ENCODE results near the gene AHCTF1.

AHCTF1 gene

DNA sequence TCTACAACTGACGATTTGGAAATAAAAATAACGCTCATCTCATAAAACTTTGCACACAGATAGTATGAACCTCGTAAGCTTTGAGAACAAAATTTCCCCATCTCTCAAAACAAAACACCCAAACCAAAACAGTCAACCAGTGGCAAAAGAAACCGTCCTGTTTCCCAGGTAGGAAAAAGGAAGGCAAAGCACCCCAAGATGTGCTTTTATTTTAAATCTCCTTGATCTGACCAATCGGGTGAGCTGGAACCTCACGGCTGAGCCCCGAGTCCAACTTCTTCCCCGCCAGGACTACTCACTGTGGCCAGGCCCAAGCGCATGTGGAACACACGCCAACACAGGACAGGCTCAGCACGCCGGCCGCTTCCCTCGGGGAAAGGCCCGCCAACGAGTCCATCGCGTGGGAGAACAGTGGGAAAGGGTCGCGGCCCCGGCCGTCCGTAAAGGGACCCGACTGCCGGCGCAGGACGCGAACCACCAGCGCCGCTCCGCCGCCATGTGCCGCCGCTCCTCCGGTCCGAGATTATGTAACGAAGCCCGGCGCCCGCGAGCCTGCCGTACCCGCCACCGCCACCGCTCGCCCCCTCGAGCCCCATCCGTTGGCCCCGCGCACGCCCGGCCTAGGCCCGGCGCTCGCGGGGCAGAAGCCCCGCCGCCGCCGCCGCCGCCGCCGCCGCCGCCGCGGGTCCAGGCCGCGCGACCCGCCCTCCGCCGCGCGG is 759 bp downstream of the AHCTF1 start:
- peak overlapping the region; percentile 95 to 98 for H3K27ac ChIP-seq
- H3K36me3 ChIP-seq = peaks cover 0 to 9% (median 5%) of the 10 kb centered on the region in 3 donors
- H3K9me3 ChIP-seq = no peaks in the 10 kb centered on the region
- TF ChIP-seq, protein P1, sequence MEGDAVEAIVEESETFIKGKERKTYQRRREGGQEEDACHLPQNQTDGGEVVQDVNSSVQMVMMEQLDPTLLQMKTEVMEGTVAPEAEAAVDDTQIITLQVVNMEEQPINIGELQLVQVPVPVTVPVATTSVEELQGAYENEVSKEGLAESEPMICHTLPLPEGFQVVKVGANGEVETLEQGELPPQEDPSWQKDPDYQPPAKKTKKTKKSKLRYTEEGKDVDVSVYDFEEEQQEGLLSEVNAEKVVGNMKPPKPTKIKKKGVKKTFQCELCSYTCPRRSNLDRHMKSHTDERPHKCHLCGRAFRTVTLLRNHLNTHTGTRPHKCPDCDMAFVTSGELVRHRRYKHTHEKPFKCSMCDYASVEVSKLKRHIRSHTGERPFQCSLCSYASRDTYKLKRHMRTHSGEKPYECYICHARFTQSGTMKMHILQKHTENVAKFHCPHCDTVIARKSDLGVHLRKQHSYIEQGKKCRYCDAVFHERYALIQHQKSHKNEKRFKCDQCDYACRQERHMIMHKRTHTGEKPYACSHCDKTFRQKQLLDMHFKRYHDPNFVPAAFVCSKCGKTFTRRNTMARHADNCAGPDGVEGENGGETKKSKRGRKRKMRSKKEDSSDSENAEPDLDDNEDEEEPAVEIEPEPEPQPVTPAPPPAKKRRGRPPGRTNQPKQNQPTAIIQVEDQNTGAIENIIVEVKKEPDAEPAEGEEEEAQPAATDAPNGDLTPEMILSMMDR (IDR thresholded peaks at IDR 0.05) = peak in 1 of 2 experiments; percentile 13
- peaks cover 0 to 46% (median 18%) of the 10 kb centered on the region in 4 donors for H3K4me1 ChIP-seq
- peak; percentile 64 to 79 for DNase-seq
- peak overlapping the region; percentile 95 to 99 for H3K4me3 ChIP-seq
- intact Hi-C loops (cut with DNase I; ENCODE audit: low total_unique reads) = loop anchor here (10.0 kb wide), 2 partner anchors 174 to 274 kb away; partner anchors contain the start of gene ZNF669
- no peaks in the 10 kb centered on the region for H3K27me3 ChIP-seq

DNA sequence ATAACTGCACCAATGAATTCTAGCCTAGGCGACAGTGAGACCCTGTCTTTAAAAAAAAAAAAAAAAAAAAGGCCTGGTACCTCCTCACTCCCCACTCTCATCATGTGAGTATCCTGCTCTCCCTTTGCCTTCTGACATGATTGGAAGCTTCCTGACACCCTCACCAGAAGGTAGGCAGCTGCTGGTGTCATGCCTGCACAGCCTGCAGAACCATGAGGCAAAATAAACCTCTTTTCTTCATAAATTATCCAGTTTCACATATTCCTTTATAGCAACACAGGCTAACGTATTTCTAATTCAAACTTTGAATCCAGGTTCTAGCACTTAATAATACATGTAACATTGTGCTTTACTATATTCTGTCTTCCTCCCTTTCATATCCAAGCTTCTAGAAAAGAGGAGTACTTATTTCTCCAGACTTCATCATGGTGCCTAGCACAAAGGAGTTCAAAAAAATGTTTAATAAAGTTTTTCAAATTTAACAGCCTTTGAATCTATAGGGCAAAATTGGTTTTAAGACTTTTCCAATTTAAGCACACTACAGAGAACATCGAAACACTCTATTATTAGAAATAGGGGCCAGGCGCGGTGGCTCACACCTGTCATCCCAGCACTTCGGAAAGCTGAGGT is 5.6 kb downstream of the AHCTF1 start:
- Histone ChIP-seq H3K4me3 (no peak overlapping the region), H3K27ac (no peak overlapping the region), H3K36me3 (peaks cover 0 to 13% (median 5%) of the 10 kb centered on the region in 3 donors), H3K4me1 (peaks cover 0 to 82% (median 30%) of the 10 kb centered on the region in 4 donors), H3K27me3 (no peaks in the 10 kb centered on the region), H3K9me3 (no peaks in the 10 kb centered on the region)
- intact Hi-C loops (cut with DNase I; ENCODE audit: low total_unique reads) = loop anchor here (5.0 kb wide), 1 partner anchor 406 kb away; the partner anchor contains the start of gene ZNF496
- TF ChIP-seq, protein P1 (IDR thresholded peaks at IDR 0.05) = no peak
- DNase-seq = no peak

DNA sequence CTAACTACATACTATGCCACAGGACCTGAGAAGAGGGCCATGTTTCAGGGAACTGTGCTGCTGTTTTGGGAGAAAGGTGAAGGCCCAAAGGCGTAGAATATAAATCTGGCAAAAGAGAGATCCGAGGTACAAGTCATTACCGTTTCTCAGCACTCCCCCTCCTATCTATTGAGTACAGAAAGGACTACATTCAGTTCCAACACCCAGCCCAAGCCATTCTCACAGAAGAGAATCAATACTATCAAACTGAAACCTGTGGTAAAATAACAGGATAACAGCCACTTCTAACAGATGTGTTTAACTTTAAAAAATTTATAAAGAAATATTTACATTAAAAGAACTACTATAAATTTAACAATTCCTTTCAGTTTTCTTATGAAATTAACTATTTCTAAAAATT is 7.8 kb downstream of the AHCTF1 start:
- peaks cover 0 to 82% (median 15%) of the 10 kb centered on the region in 4 donors for H3K4me1 ChIP-seq
- no peak overlapping the region for H3K4me3 ChIP-seq
- intact Hi-C loops (cut with DNase I; ENCODE audit: low total_unique reads) = no loop called here
- H3K9me3 ChIP-seq = no peaks in the 10 kb centered on the region
- TF ChIP-seq, protein P1 (IDR thresholded peaks at IDR 0.05) = no peak
- peaks cover 0 to 11% (median 8%) of the 10 kb centered on the region in 3 donors for H3K36me3 ChIP-seq
- no peak overlapping the region for H3K27ac ChIP-seq
- DNase-seq = no peak
- no peaks in the 10 kb centered on the region for H3K27me3 ChIP-seq

DNA sequence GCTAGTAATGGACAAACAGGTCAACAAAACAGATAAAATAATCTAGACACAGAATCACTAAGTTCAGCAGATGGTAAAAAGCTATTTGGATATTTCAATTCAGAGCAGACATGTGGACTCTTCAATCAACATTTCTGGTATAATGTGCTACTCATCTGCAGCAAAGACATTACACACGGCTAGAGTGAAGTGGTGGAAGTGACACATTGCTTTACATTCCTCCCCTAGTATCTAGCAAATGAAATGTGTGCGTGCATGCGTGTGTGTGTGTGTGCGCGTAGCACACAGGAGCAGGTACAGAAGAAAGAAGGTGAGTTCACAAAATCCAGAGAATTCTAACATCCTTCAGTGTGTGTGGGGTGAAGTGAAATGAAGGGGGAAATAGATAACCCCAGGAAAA is 8.3 kb downstream of the AHCTF1 start:
- Histone ChIP-seq H3K4me3 (no peak overlapping the region), H3K36me3 (peaks cover 0 to 12% (median 6%) of the 10 kb centered on the region in 3 donors), H3K27ac (no peak overlapping the region), H3K27me3 (no peaks in the 10 kb centered on the region), H3K9me3 (no peaks in the 10 kb centered on the region), H3K4me1 (peaks cover 0 to 82% (median 12%) of the 10 kb centered on the region in 4 donors)
- no peak for DNase-seq
- intact Hi-C loops (cut with DNase I; ENCODE audit: low total_unique reads) = no loop called here
- TF ChIP-seq, protein P1 (IDR thresholded peaks at IDR 0.05) = no peak

DNA sequence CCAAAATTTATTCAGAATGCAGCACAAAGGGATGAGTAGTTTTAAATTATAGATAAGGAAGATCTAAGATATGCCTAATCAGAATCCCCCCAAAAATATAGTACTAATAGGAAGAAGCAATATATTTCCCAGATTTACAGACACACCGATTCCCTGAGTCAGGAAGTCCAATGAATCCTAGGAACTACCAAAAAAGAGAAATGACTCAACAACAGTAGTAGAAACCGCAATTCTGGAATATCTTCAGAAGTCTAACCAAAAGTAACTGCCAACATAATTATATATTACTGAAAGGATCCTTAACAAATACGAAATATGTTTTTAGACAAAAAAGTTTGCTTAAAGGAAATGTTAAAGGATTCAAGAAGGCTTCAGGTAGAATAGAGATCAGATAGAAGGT is 10.3 kb downstream of the AHCTF1 start:
- Histone ChIP-seq H3K27ac (no peak overlapping the region), H3K4me1 (peaks cover 0 to 66% (median 12%) of the 10 kb centered on the region in 4 donors)

More for the DNA sequence above, 10.3 kb downstream of the AHCTF1 start:
- intact Hi-C loops (cut with DNase I; ENCODE audit: low total_unique reads) = no loop called here
- TF ChIP-seq, protein P1 (IDR thresholded peaks at IDR 0.05) = no peak
- DNase-seq = no peak
- H3K9me3 ChIP-seq = no peaks in the 10 kb centered on the region
- H3K4me3 ChIP-seq = no peak overlapping the region
- H3K36me3 ChIP-seq = peaks cover 0 to 14% (median 12%) of the 10 kb centered on the region in 3 donors
- no peaks in the 10 kb centered on the region for H3K27me3 ChIP-seq

Measured in tibial artery (tissue), 4 donors.